Kidney glomerular epithelial cell (primary cell): Measurements from ENCODE around the gene OXTR.

Experiments
- DNase-seq: peaks from one replicate; lab custom pipeline; 2025; lab: John Stamatoyannopoulos, UW

OXTR gene

GRCh38 chr3:8769088-8769822 is at the start of gene OXTR:
Gene OXTR (minus strand): TSS chr3:8769613. CDS start chr3:8768187, 1,426 bp downstream.
- peak; percentile 56 for DNase-seq

GRCh38 chr3:8817486-8817885 is 48.1 kb upstream of the OXTR start:
- DNase-seq = no peak

- peak; percentile 55 for DNase-seq
These were observed 46.7 kb upstream of the OXTR start for GRCh38 chr3:8816106-8816505.

GRCh38 chr3:8813411-8813810 is 44.0 kb upstream of the OXTR start:
- DNase-seq = no peak

- no peak for DNase-seq
These were observed 41.1 kb upstream of the OXTR start for GRCh38 chr3:8810561-8810960.

- DNase-seq = no peak
These were observed 36.4 kb upstream of the OXTR start for GRCh38 chr3:8805774-8806173.

GRCh38 chr3:8802256-8802655 is 32.8 kb upstream of the OXTR start:
- no peak for DNase-seq

GRCh38 chr3:8800016-8800415 is 30.6 kb upstream of the OXTR start:
- DNase-seq = no peak

- DNase-seq = no peak
These were observed 24.8 kb upstream of the OXTR start for GRCh38 chr3:8794247-8794646.

- DNase-seq = no peak
These were observed 23.8 kb upstream of the OXTR start for GRCh38 chr3:8793242-8793641.

GRCh38 chr3:8790529-8790928 is 21.1 kb upstream of the OXTR start:
- no peak for DNase-seq

- DNase-seq = no peak
These were observed 15.4 kb upstream of the OXTR start for GRCh38 chr3:8784676-8785435.

GRCh38 chr3:8780279-8780678 is 10.9 kb upstream of the OXTR start:
- no peak for DNase-seq

GRCh38 chr3:8778475-8778874 is 9.1 kb upstream of the OXTR start:
- DNase-seq = no peak

GRCh38 chr3:8777978-8778267 is 8.5 kb upstream of the OXTR start:
- DNase-seq = no peak

GRCh38 chr3:8777201-8777977 is 8.0 kb upstream of the OXTR start:
- no peak for DNase-seq

- peak; percentile 84 for DNase-seq
These were observed 7.0 kb upstream of the OXTR start for GRCh38 chr3:8776406-8776805.

GRCh38 chr3:8775602-8776001 is 6.2 kb upstream of the OXTR start:
- DNase-seq = no peak

GRCh38 chr3:8775181-8775580 is 5.8 kb upstream of the OXTR start:
- no peak for DNase-seq

- DNase-seq = no peak
These were observed 4.6 kb upstream of the OXTR start for GRCh38 chr3:8773941-8774542.

GRCh38 chr3:8768364-8769087 is 887 bp downstream of the OXTR start:
- DNase-seq = no peak
